Keratinocyte (primary cell): ENCODE data around the gene SSTR4. TPM values are rescaled to one million over a fixed set of nuclear protein-coding genes. Genes with fewer than 3 reads are reported as not detected.
"Not testable (repeated sequence)": the region's sequence is repeated elsewhere in the genome, so short reads cannot be mapped to it uniquely, and the experiment has no call there.

Source experiments
- DNase-seq: peaks from one replicate; pipeline ENCODE4 v3.0.0-alpha.2; 2011; ENCODE audit warnings: low read depth, missing footprints, low spot score
- FAIRE-seq: peaks from 2 replicates; lab custom pipeline; 2011; peaks lifted over from hg19 to GRCh38; lab: Jason Lieb, UNC
- H2AFZ ChIP-seq: 2 replicates; pipeline ENCODE4 v1.6.0; 2012; ENCODE audit warnings: low read length, control low read depth, inconsistent platforms; ENCODE audit not compliant: control insufficient read depth
- H3K27ac ChIP-seq: 2 replicates; pipeline ENCODE4 v1.5.1; 2011; ENCODE audit warnings: low read length; ENCODE audit not compliant: control insufficient read depth, insufficient read depth
- H3K27me3 ChIP-seq: 3 replicates; pipeline ENCODE4 v1.6.0; 2011; ENCODE audit warnings: low read length; ENCODE audit not compliant: control insufficient read depth, insufficient read depth; ENCODE audit errors: extremely low read depth
- H3K36me3 ChIP-seq, 2 experiments: 2 replicates in 1 of 2; 3 replicates in 1 of 2; pipeline ENCODE4 v1.5.1; 2011; ENCODE audit warnings: low read length in 2 of 2, mild to moderate bottlenecking in 1 of 2; ENCODE audit not compliant: control insufficient read depth in 2 of 2, insufficient read depth in 2 of 2; ENCODE audit errors: extremely low read depth in 1 of 2
- H3K4me1 ChIP-seq: 3 replicates; pipeline ENCODE4 v1.5.1; 2011; ENCODE audit warnings: low read length; ENCODE audit not compliant: control insufficient read depth, insufficient read depth; ENCODE audit errors: extremely low read depth
- H3K4me2 ChIP-seq: 3 replicates; pipeline ENCODE4 v1.6.0; 2011; ENCODE audit warnings: low read depth, low read length; ENCODE audit not compliant: control insufficient read depth, insufficient read depth; ENCODE audit errors: extremely low read depth
- H3K4me3 ChIP-seq, 3 experiments: fragments of 200-600 bp in 1 of 3; sonication (generic) in 1 of 3; 2 replicates in 2 of 3; 3 replicates in 1 of 3; pipeline ENCODE4 v1.5.1; 2011 to 2016; ENCODE audit warnings: low read length in 3 of 3, mild to moderate bottlenecking in 3 of 3, control low read depth in 2 of 3, inconsistent platforms in 1 of 3, low read depth in 1 of 3, mixed read lengths in 1 of 3, mixed run types in 1 of 3, moderate library complexity in 1 of 3; ENCODE audit not compliant: control insufficient read depth in 2 of 3, insufficient read depth in 2 of 3; ENCODE audit errors: extremely low read depth in 1 of 3
- H3K79me2 ChIP-seq: 2 replicates; pipeline ENCODE4 v1.6.0; 2012; ENCODE audit warnings: low read length; ENCODE audit not compliant: control insufficient read depth, insufficient read depth
- H3K9ac ChIP-seq: 3 replicates; pipeline ENCODE4 v1.6.0; 2011; ENCODE audit warnings: low read length; ENCODE audit not compliant: control insufficient read depth, insufficient read depth; ENCODE audit errors: extremely low read depth
- H3K9me1 ChIP-seq: 3 replicates; pipeline ENCODE4 v1.6.0; 2011; ENCODE audit warnings: low read length; ENCODE audit not compliant: control insufficient read depth, insufficient read depth; ENCODE audit errors: extremely low read depth
- H3K9me3 ChIP-seq: 2 replicates; pipeline ENCODE4 v1.5.1; 2012; ENCODE audit warnings: low read depth, low read length; ENCODE audit not compliant: control insufficient read depth
- H4K20me1 ChIP-seq: 3 replicates; pipeline ENCODE4 v1.6.0; 2011; ENCODE audit warnings: low read length; ENCODE audit not compliant: control insufficient read depth, insufficient read depth; ENCODE audit errors: extremely low read depth
- EZH2 ChIP-seq: IDR thresholded peaks from one replicate; pipeline ENCODE4 v1.6.1; 2012; ENCODE audit warnings: inconsistent platforms, mild to moderate bottlenecking, low read length, moderate library complexity
- dilution Hi-C: fragments of 300-500 bp; cut with MboI; formaldehyde crosslinking; loops from one replicate; pipeline ENCODE4 v1.7.0; 2020; ENCODE audit warnings: low sequenced_read_pairs; ENCODE audit not compliant: extremely low pct_ligation_motif_present
- polyA minus RNA-seq, 3 experiments: library from RNA; depleted of rRNA, polyadenylated mRNA; stranded (reverse); fragments of >200 nt; gene quantifications; 1 replicate in 1 of 3; 2 replicates in 1 of 3; 3 replicates in 1 of 3; pipeline ENCODE4 v1.2.3, GENCODE V29; 2011
- polyA plus RNA-seq, 5 experiments: library from polyadenylated mRNA; depleted of rRNA in 3 of 5; stranded (reverse) in 3 of 5; stranded (forward) in 1 of 5; unstranded in 1 of 5; fragments of >200 nt; gene quantifications; 1 replicate in 1 of 5; 2 replicates in 3 of 5; 3 replicates in 1 of 5; pipeline versions ENCODE4 v1.2.1 to v1.2.3, GENCODE V29; 2011 to 2012; ENCODE audit warnings: missing spikeins in 2 of 5, low read depth in 1 of 5, low replicate concordance in 1 of 5
- TF ChIP-seq, protein P1 (sequence below), 3 experiments: IDR thresholded peaks in 1 of 3; conservative IDR thresholded peaks in 1 of 3; optimal IDR thresholded peaks in 1 of 3; 2 replicates in 2 of 3; 3 replicates in 1 of 3; pipeline versions ENCODE3 to v1.5.1; 2011; ENCODE audit warnings: low read length in 3 of 3, mild to moderate bottlenecking in 3 of 3, moderate library complexity in 2 of 3, control low read depth in 1 of 3, inconsistent platforms in 1 of 3; ENCODE audit not compliant: insufficient read depth in 2 of 3; ENCODE audit errors: extremely low read depth in 1 of 3

The SSTR4 gene, protein sequence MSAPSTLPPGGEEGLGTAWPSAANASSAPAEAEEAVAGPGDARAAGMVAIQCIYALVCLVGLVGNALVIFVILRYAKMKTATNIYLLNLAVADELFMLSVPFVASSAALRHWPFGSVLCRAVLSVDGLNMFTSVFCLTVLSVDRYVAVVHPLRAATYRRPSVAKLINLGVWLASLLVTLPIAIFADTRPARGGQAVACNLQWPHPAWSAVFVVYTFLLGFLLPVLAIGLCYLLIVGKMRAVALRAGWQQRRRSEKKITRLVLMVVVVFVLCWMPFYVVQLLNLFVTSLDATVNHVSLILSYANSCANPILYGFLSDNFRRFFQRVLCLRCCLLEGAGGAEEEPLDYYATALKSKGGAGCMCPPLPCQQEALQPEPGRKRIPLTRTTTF
- polyA plus RNA-seq: not detected in 3 replicates
- polyA plus RNA-seq (2011; ENCODE audit: low read depth): not detected
- not detected in 2 replicates for polyA plus RNA-seq (2011; cell fraction: cytosol; rRNA removed)
- not detected in 2 replicates for polyA plus RNA-seq (2011; cell fraction: nucleus; rRNA removed)
- not detected in 2 replicates for polyA plus RNA-seq (2012; ENCODE audit: low replicate concordance)
- polyA minus RNA-seq: not detected in 3 replicates
- polyA minus RNA-seq (2011; cell fraction: cytosol; rRNA and poly(A)+ RNA removed): not detected
- not detected in 2 replicates for polyA minus RNA-seq (2011; cell fraction: nucleus; rRNA and poly(A)+ RNA removed)

DNA sequence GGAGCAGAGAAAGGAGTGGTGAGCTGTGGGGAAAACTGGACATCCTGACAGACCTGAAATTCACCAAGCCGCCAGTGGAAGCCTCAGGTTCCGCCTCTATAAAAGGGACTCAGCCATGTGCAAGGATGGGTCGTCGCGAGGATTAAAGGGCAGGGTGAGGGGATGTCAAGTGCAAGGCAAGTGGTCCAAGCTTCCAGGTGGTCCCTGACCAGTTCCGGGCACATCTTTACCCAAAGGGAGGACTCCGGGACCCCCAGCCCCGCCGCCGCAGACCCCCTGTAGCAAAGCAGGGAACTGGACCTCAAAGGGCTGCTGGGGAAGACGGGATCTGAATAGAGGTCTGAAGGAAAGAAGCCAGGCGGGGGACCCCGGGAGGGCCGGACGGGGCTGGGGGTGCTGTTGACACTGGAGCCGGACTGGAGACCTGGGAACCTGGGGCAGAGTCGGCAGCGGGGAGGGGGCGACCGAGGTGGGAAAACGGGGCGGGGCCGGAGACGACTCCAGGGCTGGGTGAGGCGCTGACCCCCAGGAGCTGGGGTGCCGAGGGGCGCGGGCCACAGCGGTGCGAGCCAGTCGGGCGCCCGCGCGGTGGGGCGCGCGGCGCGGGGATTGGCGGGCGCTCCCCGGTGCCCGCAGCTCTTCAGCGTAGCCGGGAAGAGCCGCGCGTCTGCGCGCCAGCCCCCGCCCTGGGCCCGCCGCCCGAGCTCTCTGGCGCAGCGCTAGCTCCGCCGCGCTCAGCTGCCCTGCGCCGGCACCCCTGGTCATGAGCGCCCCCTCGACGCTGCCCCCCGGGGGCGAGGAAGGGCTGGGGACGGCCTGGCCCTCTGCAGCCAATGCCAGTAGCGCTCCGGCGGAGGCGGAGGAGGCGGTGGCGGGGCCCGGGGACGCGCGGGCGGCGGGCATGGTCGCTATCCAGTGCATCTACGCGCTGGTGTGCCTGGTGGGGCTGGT, at the start of gene SSTR4:
Gene SSTR4, plus strand, starts transcription at position 592 of the 951 bp plus-strand sequence. Its CDS starts 172 bp downstream, at position 764.
- Histone ChIP-seq H2AFZ (no peak within 1 kb of the TSS), H3K36me3 (no peaks in the 10 kb centered on the region), H3K4me3 (no peak within 1 kb of the TSS), H3K9ac (no peak within 1 kb of the TSS), H3K9me1 (no peaks in the 10 kb centered on the region), H3K4me1 (peaks cover 4% of the 10 kb centered on the region), H3K79me2 (no peaks in the 10 kb centered on the region), H3K27me3 (peaks cover 41% of the 10 kb centered on the region), H3K9me3 (no peaks in the 10 kb centered on the region), H3K27ac (no peak within 1 kb of the TSS), H4K20me1 (no peaks in the 10 kb centered on the region), H3K4me2 (no peak within 1 kb of the TSS)
- dilution Hi-C loops: loop anchor here (25.0 kb wide), 1 partner anchor 152 kb away; no protein-coding TSS in a partner anchor
- TF ChIP-seq, protein P1, sequence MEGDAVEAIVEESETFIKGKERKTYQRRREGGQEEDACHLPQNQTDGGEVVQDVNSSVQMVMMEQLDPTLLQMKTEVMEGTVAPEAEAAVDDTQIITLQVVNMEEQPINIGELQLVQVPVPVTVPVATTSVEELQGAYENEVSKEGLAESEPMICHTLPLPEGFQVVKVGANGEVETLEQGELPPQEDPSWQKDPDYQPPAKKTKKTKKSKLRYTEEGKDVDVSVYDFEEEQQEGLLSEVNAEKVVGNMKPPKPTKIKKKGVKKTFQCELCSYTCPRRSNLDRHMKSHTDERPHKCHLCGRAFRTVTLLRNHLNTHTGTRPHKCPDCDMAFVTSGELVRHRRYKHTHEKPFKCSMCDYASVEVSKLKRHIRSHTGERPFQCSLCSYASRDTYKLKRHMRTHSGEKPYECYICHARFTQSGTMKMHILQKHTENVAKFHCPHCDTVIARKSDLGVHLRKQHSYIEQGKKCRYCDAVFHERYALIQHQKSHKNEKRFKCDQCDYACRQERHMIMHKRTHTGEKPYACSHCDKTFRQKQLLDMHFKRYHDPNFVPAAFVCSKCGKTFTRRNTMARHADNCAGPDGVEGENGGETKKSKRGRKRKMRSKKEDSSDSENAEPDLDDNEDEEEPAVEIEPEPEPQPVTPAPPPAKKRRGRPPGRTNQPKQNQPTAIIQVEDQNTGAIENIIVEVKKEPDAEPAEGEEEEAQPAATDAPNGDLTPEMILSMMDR (optimal IDR thresholded peaks at IDR 0.05 in 1 of 3, IDR thresholded peaks at IDR 0.05 in 1 of 3, conservative IDR thresholded peaks at IDR 0.05 in 1 of 3; ENCODE audit: extremely low read depth in 1 of 3, insufficient read depth in 2 of 3, low read length in 3 of 3): no peak
- peak; percentile 27 for TF ChIP-seq EZH2
- FAIRE-seq (no peak), DNase-seq (no peak)

DNA sequence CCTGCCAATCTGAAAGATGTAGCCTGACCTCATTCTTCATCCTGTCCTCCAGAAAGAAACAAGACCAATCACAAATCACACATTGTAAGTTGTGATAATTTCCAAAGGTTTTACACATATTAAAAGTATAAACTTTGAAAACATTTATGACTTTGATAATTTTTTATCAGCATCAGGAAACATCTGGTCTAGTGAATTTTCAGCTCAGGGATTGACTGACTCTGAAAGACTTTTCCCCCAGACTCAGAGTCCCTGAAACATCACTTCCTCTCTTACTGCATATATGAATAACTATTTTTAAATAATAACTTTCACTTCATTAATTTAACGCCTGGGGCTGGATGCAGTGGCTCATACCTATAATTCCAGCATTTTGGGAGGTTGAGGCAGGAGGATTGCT, 48.5 kb upstream of the SSTR4 start:
- no peak overlapping the region for H3K27ac ChIP-seq
- no peaks in the 10 kb centered on the region for H3K79me2 ChIP-seq
- no peak overlapping the region for H3K9ac ChIP-seq
- H3K9me1 ChIP-seq: no peaks in the 10 kb centered on the region
- no peak overlapping the region for H2AFZ ChIP-seq
- no peaks in the 10 kb centered on the region for H3K9me3 ChIP-seq
- TF ChIP-seq, protein P1 (optimal IDR thresholded peaks at IDR 0.05 in 1 of 3, IDR thresholded peaks at IDR 0.05 in 1 of 3, conservative IDR thresholded peaks at IDR 0.05 in 1 of 3; ENCODE audit: extremely low read depth in 1 of 3, insufficient read depth in 2 of 3, low read length in 3 of 3): no peak
- TF ChIP-seq EZH2: no peak
- H3K36me3 ChIP-seq: no peaks in the 10 kb centered on the region
- no peak overlapping the region for H3K4me2 ChIP-seq
- dilution Hi-C loops: no loop called here
- H3K27me3 ChIP-seq: no peaks in the 10 kb centered on the region
- H3K4me1 ChIP-seq: no peaks in the 10 kb centered on the region
- DNase-seq: no peak
- no peaks in the 10 kb centered on the region for H4K20me1 ChIP-seq
- no peak for FAIRE-seq
- H3K4me3 ChIP-seq: no peak overlapping the region

DNA sequence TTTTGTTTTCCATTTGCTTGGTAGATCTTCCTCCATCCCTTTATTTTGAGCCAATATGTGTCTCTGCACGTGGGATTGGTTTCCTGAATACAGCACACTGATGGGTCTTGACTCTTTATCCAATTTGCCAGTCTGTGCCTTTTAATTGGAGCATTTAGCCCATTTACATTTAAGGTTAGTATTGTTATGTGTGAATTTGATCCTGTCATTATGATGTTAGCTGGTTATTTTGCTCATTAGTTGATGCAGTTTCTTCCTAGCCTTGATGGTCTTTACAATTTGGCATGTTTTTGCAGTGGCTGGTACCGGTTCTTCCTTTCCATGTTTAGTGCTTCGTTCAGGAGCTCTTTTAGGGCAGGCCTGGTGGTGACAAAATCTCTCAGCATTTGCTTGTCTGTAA, 43.7 kb upstream of the SSTR4 start:
- H3K36me3 ChIP-seq, H3K79me2 ChIP-seq, FAIRE-seq, H3K4me2 ChIP-seq, H2AFZ ChIP-seq, dilution Hi-C loops, H3K27ac ChIP-seq, H3K4me3 ChIP-seq, DNase-seq, H3K27me3 ChIP-seq, H3K4me1 ChIP-seq, H3K9me3 ChIP-seq, H3K9me1 ChIP-seq, H4K20me1 ChIP-seq, H3K9ac ChIP-seq: not testable (repeated sequence)
